Right lung (tissue), 5 donors: Measurements from ENCODE around the gene MAST4. TPM values are rescaled to one million over a fixed set of nuclear protein-coding genes. Genes with fewer than 3 reads are reported as not detected.

Source experiments
- DNase-seq, 2 donors: peaks; one replicate each; pipeline ENCODE4 v3.0.0-alpha.2; 2013
- polyA plus RNA-seq, 5 donors: library from polyadenylated mRNA; unstranded; fragments of 120-200 nt; gene quantifications; one replicate each; pipeline versions ENCODE4 v1.2.1 to v1.2.3, GENCODE V29; 2013; ENCODE audit warnings: inconsistent platforms in 1 of 5, low replicate concordance in 1 of 5; ENCODE audit not compliant: insufficient read length in 5 of 5, insufficient read depth in 1 of 5

The MAST4 gene
- polyA plus RNA-seq, 5 donors = 33.7 to 51.2 (median 47.5) TPM

- no peak for DNase-seq
Observed at GRCh38 chr5:66644111-66644510, 47.9 kb downstream of the MAST4 start.

DNA sequence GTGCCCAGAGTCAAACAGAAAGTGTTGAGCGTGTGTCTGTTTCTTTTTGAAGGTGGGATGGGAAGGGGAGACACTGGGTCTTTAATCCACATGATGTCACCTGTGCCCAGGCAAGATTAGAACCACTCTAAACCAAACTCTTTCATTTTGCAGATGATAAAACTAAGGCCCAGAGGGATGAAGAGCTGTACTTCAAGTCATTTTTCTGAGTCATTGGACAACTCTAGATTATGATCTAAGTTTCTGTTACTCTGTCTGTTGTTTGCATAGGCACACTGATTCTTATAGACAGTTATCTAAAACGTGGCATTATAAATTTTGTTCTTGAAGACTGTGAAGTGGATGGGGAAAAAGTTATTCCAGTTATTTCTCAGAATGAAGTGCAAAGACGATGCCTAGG, 48.8 kb downstream of the MAST4 start:
- DNase-seq = no peak

DNA sequence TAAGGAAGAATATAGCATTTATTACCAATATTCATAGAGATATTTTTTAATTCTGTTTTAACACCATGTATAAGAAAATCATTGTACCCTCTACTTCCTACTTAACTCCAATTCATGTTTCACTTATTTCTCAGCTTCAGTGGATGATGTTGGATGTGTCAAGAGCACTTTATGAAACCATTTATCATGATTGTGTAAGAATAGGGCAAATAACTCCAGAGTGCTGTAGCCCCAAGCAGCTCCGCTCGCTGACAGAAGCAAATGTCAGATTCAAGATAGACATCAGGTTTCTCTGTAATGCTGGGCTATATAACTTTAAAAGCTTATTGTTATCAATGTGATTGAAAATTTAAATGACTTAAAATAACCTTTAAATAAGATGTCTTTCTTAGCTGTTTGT, 50.4 kb downstream of the MAST4 start:
- no peak for DNase-seq

DNA sequence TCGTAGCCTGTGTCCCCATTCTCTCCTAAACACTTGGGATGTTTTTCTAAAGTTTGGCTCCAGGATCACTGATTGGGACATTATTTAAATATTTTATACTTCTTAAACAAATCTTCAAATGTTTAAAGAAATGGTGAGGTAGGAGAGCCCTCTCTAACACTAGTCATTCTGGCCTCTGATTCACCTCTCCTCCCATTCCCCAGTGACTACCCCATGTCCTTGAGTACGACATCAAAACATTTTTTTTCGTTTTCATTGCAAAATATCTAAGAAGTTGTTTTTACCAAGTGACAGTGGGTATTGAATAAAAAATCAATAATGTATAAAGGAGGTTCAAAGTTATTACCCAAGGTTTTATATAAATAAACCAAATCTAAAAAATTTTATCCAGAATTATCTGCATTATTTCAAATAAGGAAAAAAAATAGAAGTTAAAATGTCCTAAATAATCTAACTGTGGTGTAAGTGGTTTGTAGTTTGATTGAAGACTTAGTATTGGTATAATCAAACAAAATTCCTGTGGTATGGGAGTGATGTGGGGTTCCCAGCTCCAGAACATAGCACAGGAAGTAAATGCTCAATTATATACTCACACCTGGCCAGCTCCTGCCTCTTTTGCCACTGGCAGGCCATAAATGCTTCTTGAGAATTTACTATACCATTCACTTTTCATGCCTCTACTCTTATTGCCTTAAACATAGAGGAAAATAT, 51.1 kb downstream of the MAST4 start:
- DNase-seq = no peak

DNA sequence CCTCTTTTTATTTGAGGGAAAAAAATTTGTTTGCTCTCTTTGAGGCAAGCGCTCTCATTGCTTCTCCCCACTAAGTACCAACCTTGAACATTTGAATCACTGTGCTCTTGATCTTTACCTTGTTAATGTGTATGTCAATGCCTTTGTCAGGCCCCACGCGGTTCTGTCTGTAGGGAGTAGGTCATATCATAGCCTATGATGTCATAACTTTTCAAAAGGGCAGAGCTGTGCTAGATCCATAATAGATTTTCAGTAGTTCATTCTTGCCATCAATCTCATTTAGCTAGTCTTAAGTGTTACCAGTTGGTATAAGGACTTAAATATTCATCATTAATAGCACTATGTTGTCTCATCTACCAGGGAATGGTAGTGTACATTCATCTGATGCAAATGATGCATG, 56.6 kb downstream of the MAST4 start:
- DNase-seq = no peak

- DNase-seq = no peak
Observed at GRCh38 chr5:66653325-66653724, 57.1 kb downstream of the MAST4 start.

DNA sequence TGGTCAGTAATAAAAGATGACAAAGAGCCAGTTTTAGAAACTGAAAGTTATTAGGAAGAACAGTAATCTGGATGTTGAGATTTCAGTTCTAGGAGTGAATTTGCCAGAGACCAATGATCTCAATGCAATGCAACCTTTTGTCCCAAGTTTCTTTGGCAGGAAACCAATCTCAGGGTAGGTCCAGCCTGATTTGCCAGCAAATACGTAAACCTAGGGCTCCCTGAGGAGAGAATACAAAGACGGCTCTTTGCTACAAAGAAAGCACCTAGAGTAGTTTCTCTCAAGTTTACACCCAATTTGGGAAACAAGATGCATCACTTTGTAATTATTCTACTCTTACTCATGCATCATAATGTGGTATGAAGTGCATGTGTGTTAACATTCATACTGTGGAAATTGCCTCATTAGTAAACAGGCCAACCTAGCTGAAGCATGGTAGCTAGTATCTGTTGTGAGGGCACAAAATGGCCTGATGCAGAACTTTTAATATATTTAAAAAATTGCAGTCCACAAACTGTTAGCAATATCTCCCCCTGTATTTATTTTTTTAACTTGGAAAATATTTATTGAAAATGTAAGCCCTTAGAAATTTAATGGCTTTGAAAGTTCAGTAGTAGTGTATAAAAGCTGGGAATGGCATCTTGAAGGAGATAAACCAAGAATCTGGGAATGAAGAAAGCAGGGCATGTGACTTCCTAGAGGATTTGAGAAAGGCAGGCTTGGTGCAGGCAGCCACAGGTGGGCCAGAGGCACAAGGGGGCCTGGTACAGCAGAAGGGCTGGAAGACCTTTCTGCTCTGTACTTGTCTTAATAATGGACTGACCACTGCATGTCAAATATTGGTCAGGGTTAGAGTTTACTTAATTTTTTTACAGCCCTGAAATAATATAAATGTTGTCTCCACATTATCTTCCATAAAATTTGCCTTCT, 59.5 kb downstream of the MAST4 start:
- no peak for DNase-seq

GRCh38 chr5:66658516-66658915, 62.3 kb downstream of the MAST4 start:
- no peak for DNase-seq

DNA sequence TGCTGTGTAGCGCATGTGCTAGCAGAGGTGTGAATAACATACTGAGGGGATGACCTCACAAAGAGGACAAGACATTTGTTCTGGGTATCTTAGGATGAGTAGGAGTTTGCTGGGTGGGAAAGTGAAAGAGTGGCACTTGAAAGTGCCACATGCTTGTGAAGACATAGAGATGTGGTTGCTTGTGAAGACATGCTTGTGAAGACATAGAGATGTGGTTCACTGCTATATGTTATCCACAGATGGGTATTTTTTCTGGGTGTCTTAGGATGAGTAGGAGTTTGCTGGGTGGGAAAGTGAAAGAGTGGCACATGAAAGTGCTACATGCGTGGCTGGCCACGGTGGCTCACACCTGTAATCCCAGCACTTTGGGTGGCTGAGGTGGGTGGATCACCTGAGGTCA, 63.6 kb downstream of the MAST4 start:
- DNase-seq = no peak

GRCh38 chr5:66660396-66660795, 64.2 kb downstream of the MAST4 start:
- DNase-seq = no peak

DNA sequence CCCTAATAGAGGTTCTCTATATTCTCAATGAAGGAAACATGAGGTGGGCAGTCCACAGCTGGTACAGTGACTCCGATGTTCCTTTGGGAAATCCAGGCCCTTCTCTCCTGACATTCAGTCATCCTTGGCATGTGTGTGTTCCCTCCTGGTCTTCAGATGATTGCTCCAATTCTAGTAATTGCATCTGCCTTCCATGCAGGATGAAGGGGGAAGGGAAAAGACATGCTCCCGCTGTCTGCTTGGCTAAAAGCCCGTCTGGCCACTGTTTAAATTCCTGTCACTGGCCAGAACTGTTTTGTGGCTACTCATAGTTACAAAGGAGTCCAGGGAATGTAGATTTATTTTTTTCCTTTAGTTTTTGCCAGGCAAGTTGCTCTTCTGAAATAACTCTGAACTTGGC, 65.0 kb downstream of the MAST4 start:
- DNase-seq = no peak

- DNase-seq = no peak
Observed at GRCh38 chr5:66666778-66667177, 70.6 kb downstream of the MAST4 start.

GRCh38 chr5:66669086-66669861, 73.1 kb downstream of the MAST4 start:
- no peak for DNase-seq

DNA sequence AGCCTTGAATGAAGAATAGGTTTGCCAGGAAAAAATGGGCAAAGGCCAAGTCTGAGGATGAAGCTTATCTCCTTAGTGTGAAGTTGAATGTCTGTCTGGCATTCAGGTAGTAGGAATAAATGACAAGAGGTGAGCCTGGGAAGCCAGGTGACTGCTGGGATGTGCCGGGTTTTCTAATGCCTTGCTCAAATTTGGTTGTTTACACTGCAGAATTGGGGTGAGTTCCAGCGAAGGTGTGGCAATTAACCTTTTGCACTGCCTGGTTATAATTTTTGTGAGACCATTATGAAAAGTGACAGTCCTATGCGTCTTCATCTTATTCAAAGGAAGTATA, 73.6 kb downstream of the MAST4 start:
- no peak for DNase-seq

DNA sequence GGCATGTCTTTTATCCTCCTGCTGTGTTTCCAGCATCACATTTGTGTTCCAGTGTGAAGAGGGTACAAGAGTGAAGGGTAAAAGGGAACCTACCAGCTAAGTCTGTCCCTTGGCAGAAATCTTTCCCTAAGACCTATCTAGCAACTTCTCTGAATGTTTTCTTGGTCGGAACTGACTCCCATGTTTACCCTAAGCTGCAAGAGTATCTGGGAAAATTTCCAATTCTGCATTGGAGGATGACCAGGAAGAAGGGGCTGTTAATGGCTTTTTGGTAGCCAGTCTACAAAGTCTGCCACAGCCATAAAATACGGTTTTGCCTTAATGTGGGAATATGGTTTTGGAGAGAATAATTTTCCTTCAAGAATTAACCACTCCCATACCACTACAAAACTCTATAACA, 75.1 kb downstream of the MAST4 start:
- DNase-seq = no peak

DNA sequence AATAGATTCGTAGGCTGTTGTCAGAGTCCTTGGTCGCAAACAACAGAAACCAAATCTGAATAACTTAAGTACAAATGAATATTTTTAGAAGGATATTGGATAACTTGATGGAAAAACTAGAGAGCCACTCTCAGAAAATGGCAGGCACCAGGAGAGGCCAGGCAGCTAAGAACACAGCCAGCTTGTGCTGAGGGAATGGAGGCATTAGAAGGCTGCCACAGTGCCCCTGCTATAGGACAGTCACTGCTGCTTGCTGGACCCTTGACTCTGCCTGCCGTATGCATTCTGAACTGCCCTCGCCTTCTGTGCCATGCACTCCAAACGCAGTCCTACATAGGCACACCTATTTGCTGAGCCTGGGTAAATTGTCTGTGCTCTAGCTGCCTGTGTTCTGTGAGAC, 78.6 kb downstream of the MAST4 start:
- DNase-seq = no peak

GRCh38 chr5:66675406-66675805, 79.2 kb downstream of the MAST4 start:
- no peak for DNase-seq

GRCh38 chr5:66680221-66680620, 84.0 kb downstream of the MAST4 start:
- DNase-seq = no peak

GRCh38 chr5:66680804-66681203, 84.6 kb downstream of the MAST4 start:
- DNase-seq = no peak

GRCh38 chr5:66684663-66685062, 88.5 kb downstream of the MAST4 start:
- DNase-seq = no peak

DNA sequence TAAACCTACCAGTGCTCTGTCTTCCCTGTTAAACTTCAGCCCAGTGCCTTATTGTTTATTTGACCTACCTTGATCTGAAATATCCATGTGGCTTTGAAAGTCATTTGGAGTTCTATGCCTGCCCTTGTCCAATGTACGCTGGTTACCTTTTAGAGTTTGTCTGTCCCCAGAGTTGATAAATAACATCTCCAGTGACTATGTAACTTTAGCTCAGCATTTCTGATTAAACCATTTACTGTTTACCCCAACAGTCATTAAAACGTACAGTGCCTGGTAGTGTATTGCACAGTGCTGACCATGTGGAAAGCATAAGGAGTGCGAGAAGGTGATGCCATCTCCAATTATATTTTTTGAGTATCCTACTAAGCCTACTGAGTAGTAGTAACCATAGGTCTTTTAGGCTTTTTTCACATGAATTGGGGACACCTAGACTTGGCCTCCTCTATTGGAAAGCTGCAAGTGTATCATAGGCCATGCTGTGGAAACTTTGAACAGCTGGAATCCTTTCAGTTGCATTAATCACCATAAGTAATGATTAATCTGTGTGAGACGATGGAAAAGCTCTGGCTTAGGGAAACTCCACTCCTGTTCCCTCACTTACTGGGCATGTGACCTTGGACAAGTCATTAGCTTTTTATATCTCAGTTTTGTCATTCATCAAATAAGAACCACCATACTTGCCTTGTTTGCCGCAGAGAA, 93.5 kb downstream of the MAST4 start:
- DNase-seq = no peak

DNA sequence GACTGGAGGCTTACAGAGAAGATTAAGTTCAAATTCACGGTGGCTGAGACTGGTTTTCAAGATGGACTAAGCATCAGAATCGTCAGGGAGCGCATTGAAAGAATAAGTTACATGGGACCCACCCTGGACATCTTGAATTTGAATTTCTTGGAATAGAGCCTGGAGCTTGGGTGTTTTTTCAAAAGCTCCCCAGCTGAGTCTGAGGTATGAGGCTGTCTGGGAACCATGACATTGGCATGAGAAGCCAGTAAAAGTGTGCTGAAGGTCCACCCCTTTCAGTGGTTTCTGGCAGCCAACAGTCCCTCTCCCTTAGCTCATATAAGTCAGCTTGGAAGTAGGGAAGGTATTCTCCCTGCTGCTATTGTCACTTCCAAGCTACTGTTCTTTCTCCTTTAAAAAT, 97.8 kb downstream of the MAST4 start:
- no peak for DNase-seq
